DOHH2 (cell line): ENCODE results near the gene LATS2.

Source experiments
- EZH2phosphoT487 ChIP-seq: fragments of 200-600 bp; sonication (generic); IDR thresholded peaks from 2 replicates; pipeline ENCODE4 v1.6.1; 2017; ENCODE audit warnings: borderline replicate concordance, mild to moderate bottlenecking, antibody characterized with exemption, low read length, moderate library complexity, mixed read lengths
- TF ChIP-seq, protein P1 (sequence below): fragments of 200-600 bp; sonication (generic); IDR thresholded peaks from one replicate; pipeline ENCODE4 v1.5.1; 2014; ENCODE audit warnings: antibody characterized with exemption, mild to moderate bottlenecking, low read depth, low read length; ENCODE audit not compliant: poor library complexity, severe bottlenecking

- TF ChIP-seq, protein P1, sequence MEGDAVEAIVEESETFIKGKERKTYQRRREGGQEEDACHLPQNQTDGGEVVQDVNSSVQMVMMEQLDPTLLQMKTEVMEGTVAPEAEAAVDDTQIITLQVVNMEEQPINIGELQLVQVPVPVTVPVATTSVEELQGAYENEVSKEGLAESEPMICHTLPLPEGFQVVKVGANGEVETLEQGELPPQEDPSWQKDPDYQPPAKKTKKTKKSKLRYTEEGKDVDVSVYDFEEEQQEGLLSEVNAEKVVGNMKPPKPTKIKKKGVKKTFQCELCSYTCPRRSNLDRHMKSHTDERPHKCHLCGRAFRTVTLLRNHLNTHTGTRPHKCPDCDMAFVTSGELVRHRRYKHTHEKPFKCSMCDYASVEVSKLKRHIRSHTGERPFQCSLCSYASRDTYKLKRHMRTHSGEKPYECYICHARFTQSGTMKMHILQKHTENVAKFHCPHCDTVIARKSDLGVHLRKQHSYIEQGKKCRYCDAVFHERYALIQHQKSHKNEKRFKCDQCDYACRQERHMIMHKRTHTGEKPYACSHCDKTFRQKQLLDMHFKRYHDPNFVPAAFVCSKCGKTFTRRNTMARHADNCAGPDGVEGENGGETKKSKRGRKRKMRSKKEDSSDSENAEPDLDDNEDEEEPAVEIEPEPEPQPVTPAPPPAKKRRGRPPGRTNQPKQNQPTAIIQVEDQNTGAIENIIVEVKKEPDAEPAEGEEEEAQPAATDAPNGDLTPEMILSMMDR, result no peak
- no peak for TF ChIP-seq EZH2phosphoT487
Observed at GRCh38 chr13:21047087-21047486, 14.3 kb downstream of the LATS2 start.
